Measurements from ENCODE around the gene PLA2G4D.

Gene PLA2G4D

DNA sequence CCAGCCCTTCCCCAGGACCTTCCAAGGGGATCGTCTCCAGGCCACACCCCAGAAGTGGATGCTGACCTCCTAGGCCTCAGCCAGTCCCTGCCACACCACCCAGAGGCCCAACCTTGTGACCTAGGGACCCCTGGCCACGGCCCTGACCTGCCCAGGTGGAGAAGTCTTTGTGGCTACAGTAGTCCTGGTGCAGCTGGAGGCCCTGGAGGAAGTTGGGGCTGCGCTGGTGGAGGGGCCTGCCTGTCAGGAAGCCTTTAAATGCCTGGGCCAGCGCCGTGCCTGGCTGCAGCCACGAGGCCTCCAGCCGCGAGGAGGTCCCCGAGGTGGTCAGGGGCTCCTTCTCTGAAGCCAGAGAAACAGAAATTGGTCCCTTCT lies 23.4 kb downstream of the PLA2G4D start:
- no peak overlapping the region for H2AFZ ChIP-seq (ENCODE audit: low read depth, low read length)
- DNase-seq (no peak), ATAC-seq (ENCODE audit: insufficient read depth, low read depth) (no peak)
- no peak for TF ChIP-seq EZH2 (IDR thresholded peaks at IDR 0.05; ENCODE audit: borderline replicate concordance, low read depth, low read length, severe bottlenecking)
- TF ChIP-seq, protein P1, sequence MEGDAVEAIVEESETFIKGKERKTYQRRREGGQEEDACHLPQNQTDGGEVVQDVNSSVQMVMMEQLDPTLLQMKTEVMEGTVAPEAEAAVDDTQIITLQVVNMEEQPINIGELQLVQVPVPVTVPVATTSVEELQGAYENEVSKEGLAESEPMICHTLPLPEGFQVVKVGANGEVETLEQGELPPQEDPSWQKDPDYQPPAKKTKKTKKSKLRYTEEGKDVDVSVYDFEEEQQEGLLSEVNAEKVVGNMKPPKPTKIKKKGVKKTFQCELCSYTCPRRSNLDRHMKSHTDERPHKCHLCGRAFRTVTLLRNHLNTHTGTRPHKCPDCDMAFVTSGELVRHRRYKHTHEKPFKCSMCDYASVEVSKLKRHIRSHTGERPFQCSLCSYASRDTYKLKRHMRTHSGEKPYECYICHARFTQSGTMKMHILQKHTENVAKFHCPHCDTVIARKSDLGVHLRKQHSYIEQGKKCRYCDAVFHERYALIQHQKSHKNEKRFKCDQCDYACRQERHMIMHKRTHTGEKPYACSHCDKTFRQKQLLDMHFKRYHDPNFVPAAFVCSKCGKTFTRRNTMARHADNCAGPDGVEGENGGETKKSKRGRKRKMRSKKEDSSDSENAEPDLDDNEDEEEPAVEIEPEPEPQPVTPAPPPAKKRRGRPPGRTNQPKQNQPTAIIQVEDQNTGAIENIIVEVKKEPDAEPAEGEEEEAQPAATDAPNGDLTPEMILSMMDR (IDR thresholded peaks at IDR 0.05; ENCODE audit: borderline replicate concordance, extremely low read depth, low read length, poor library complexity, severe bottlenecking): no peak
- no peak overlapping the region for H3K4me3 ChIP-seq (ENCODE audit: low read depth in 1 of 2, low read length in 2 of 2)
- H3K4me2 ChIP-seq (ENCODE audit: insufficient read depth, low read length): no peak overlapping the region
- no peak overlapping the region for H3K27ac ChIP-seq (ENCODE audit: low read length)
- H3K79me2 ChIP-seq (ENCODE audit: insufficient read depth, low read length): no peaks in the 10 kb centered on the region
- H3K27me3 ChIP-seq (ENCODE audit: insufficient read depth, low read length, poor library complexity): no peaks in the 10 kb centered on the region
- H4K20me1 ChIP-seq (ENCODE audit: insufficient read depth, low read length): no peaks in the 10 kb centered on the region
- H3K9me3 ChIP-seq (ENCODE audit: insufficient read depth, low read length, severe bottlenecking): no peaks in the 10 kb centered on the region
- no peaks in the 10 kb centered on the region for H3K36me3 ChIP-seq (ENCODE audit: insufficient read depth, low read length)
- H3K4me1 ChIP-seq (ENCODE audit: insufficient read depth, low read length): no peaks in the 10 kb centered on the region
- H3K9ac ChIP-seq (ENCODE audit: low read depth, low read length): no peak overlapping the region

DNA sequence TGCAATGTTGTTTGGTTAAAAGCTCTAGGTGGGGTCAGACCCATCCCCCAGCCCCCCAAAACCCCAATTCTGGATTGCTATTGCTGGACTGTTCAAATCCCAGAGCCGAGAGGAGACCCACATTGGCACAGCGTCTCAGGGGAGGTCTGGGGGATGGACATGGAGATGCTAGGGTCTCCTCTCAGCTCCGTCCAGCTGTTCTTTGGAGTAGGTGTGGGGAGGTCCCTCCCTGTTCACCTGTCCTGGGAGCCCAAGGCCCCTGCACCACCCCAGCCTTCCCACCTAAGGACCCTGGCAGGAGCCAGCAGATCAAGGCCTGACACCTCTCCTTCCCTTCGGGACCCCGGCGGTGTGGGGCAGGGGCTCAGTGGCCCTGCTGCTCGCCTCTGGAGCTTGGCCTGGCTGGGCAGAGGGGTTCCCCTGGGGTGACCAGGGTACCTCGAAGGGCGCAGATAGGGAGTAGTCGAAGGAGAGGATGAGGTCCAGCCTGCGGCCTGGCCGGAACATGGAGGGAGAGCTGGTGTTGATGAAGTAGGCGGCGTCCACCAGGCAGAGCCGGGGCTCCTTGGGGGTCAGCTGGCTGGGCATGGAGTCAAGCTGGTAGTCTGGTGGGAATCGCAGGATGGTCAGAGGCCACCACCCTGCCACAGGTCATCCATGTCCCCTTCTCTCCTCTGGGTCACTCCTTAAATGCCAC lies 23.9 kb downstream of the PLA2G4D start:
- no peak overlapping the region for H3K4me2 ChIP-seq (ENCODE audit: insufficient read depth, low read length)
- no peaks in the 10 kb centered on the region for H3K36me3 ChIP-seq (ENCODE audit: insufficient read depth, low read length)
- H3K9me3 ChIP-seq (ENCODE audit: insufficient read depth, low read length, severe bottlenecking): no peaks in the 10 kb centered on the region
- H3K79me2 ChIP-seq (ENCODE audit: insufficient read depth, low read length): no peaks in the 10 kb centered on the region
- no peaks in the 10 kb centered on the region for H3K27me3 ChIP-seq (ENCODE audit: insufficient read depth, low read length, poor library complexity)
- TF ChIP-seq, protein P1 (IDR thresholded peaks at IDR 0.05; ENCODE audit: borderline replicate concordance, extremely low read depth, low read length, poor library complexity, severe bottlenecking): no peak
- TF ChIP-seq EZH2 (IDR thresholded peaks at IDR 0.05; ENCODE audit: borderline replicate concordance, low read depth, low read length, severe bottlenecking): no peak
- no peaks in the 10 kb centered on the region for H4K20me1 ChIP-seq (ENCODE audit: insufficient read depth, low read length)
- H2AFZ ChIP-seq (ENCODE audit: low read depth, low read length): no peak overlapping the region
- no peak for DNase-seq
- no peak overlapping the region for H3K9ac ChIP-seq (ENCODE audit: low read depth, low read length)
- no peak overlapping the region for H3K27ac ChIP-seq (ENCODE audit: low read length)
- no peak overlapping the region for H3K4me3 ChIP-seq (ENCODE audit: low read depth in 1 of 2, low read length in 2 of 2)
- ATAC-seq (ENCODE audit: insufficient read depth, low read depth): no peak
- no peaks in the 10 kb centered on the region for H3K4me1 ChIP-seq (ENCODE audit: insufficient read depth, low read length)

DNA sequence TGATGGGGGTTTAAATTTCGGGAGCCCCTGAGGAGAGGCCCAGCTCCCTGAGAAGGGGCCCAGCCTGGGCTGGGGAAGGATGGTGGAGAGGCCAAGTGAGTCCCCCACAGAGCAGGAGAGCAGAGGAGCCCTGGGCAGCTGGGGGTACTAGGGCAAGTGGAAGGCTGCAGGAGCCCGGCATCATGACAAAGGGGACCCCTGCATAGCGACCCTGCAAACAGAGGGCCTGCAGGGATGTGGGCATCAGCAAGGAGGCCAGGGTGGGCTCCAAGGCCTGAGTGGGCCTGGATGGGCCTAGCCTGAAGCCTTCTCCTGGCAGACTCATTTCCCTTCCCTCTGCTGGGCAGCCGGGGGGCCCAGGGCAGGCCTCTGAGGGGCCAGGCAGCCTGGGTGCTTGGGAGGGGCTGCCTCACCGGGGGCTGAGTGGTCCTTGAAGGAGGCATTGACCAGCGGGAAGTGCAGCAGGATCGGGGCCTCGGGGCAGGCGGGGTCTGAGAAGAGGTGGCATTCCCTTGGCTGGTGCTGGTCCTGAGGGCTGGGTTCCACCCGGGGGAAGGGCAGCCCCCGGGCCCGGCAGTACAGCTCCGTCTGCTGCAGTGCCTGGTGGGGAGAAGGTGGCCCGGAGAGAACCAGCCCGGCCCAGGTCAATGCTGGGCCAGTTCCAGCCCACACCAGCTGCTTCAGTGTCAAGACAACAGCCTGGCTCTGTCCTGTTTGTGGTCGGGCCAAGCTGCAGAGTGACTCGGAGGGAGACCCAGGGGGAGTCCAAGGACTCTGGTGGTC lies 24.7 kb downstream of the PLA2G4D start:
- ATAC-seq (ENCODE audit: insufficient read depth, low read depth) (no peak), DNase-seq (no peak)
- H3K9ac ChIP-seq (ENCODE audit: low read depth, low read length): no peak overlapping the region
- no peak overlapping the region for H3K4me3 ChIP-seq (ENCODE audit: low read depth in 1 of 2, low read length in 2 of 2)
- no peaks in the 10 kb centered on the region for H3K4me1 ChIP-seq (ENCODE audit: insufficient read depth, low read length)
- no peaks in the 10 kb centered on the region for H3K36me3 ChIP-seq (ENCODE audit: insufficient read depth, low read length)
- no peak overlapping the region for H3K27ac ChIP-seq (ENCODE audit: low read length)
- no peak overlapping the region for H3K4me2 ChIP-seq (ENCODE audit: insufficient read depth, low read length)
- no peaks in the 10 kb centered on the region for H3K9me3 ChIP-seq (ENCODE audit: insufficient read depth, low read length, severe bottlenecking)
- H3K27me3 ChIP-seq (ENCODE audit: insufficient read depth, low read length, poor library complexity): no peaks in the 10 kb centered on the region
- no peak overlapping the region for H2AFZ ChIP-seq (ENCODE audit: low read depth, low read length)
- H3K79me2 ChIP-seq (ENCODE audit: insufficient read depth, low read length): no peaks in the 10 kb centered on the region
- no peaks in the 10 kb centered on the region for H4K20me1 ChIP-seq (ENCODE audit: insufficient read depth, low read length)
- TF ChIP-seq, protein P1 (IDR thresholded peaks at IDR 0.05; ENCODE audit: borderline replicate concordance, extremely low read depth, low read length, poor library complexity, severe bottlenecking): no peak
- TF ChIP-seq EZH2 (IDR thresholded peaks at IDR 0.05; ENCODE audit: borderline replicate concordance, low read depth, low read length, severe bottlenecking): no peak

Data from DND-41 (cell line).